NCI-H748 (cell line): ENCODE measurements around the gene SLC6A8.
"Not testable (repeated sequence)": the region's sequence is repeated elsewhere in the genome, so short reads cannot be mapped to it uniquely, and the experiment has no call there.

Experiments used
- DNase-seq: peaks from one replicate; lab custom pipeline; 2025; ENCODE audit not compliant: unreplicated experiment; lab: John Stamatoyannopoulos, UW

Gene SLC6A8

GRCh38 chrX:153705403-153706060, 17.8 kb downstream of the SLC6A8 start:
- DNase-seq: not testable (repeated sequence)

DNA sequence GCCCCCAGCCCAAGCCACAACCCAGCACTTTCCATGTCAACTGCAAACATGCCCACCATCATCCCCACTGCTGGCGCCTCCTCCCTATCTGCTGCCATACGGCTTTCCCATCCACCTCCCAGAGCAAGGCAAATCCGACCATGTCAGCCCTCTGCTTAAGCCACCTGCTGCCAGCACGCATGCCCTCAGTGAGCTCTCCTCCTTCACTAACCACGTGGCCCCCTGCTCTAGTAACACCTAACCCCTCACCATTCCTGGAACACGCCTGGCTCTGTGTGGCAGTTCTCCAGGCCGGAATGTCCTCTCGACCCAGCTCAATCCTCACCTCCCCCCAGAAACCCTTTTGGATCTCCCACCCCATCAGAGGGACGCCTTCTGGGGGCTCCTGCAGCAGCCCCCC, 19.1 kb downstream of the SLC6A8 start:
- no peak for DNase-seq

- no peak for DNase-seq
Observed at GRCh38 chrX:153707406-153707805, 19.7 kb downstream of the SLC6A8 start.

GRCh38 chrX:153708415-153708814, 20.7 kb downstream of the SLC6A8 start:
- DNase-seq: peak; percentile 28

GRCh38 chrX:153709726-153710674, 22.3 kb downstream of the SLC6A8 start:
- DNase-seq: no peak

GRCh38 chrX:153714256-153714655, 26.5 kb downstream of the SLC6A8 start:
- no peak for DNase-seq

DNA sequence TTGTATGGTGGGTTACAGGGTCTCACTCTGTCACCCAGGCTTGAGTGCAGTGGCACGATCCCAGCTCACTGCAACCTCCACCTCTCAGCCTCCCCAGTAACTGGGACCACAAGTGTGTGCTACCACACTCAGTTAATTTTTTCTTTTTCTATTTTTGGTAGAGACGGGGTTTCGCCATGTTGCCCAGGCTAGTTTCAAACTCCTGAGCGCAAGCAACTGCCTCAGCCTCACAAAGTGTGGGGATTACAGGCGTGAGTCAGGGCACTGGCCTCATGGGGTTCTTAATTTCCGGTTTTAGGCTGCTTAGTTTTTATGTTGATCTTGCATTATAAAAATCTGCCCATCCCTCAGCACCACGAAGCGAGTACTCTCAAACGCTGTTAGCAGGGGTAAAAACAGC, 29.7 kb downstream of the SLC6A8 start:
- DNase-seq: no peak

GRCh38 chrX:153719238-153719637, 31.5 kb downstream of the SLC6A8 start:
- DNase-seq: no peak

- no peak for DNase-seq
Observed at GRCh38 chrX:153719701-153720100, 32.0 kb downstream of the SLC6A8 start.

GRCh38 chrX:153722704-153723350, 35.1 kb downstream of the SLC6A8 start:
- DNase-seq: no peak

GRCh38 chrX:153723351-153724251, 35.9 kb downstream of the SLC6A8 start:
- peak; percentile 69 for DNase-seq

- peak; percentile 94 for DNase-seq
Observed at GRCh38 chrX:153724252-153725038, 36.7 kb downstream of the SLC6A8 start, which contains the start of the genes ABCD1 and BCAP31. ABCD1 (plus strand) TSS chrX:153724856; CDS start chrX:153725267, 411 bp downstream. BCAP31 (minus strand) TSS chrX:153724387; CDS start chrX:153723244, 1,143 bp downstream.

DNA sequence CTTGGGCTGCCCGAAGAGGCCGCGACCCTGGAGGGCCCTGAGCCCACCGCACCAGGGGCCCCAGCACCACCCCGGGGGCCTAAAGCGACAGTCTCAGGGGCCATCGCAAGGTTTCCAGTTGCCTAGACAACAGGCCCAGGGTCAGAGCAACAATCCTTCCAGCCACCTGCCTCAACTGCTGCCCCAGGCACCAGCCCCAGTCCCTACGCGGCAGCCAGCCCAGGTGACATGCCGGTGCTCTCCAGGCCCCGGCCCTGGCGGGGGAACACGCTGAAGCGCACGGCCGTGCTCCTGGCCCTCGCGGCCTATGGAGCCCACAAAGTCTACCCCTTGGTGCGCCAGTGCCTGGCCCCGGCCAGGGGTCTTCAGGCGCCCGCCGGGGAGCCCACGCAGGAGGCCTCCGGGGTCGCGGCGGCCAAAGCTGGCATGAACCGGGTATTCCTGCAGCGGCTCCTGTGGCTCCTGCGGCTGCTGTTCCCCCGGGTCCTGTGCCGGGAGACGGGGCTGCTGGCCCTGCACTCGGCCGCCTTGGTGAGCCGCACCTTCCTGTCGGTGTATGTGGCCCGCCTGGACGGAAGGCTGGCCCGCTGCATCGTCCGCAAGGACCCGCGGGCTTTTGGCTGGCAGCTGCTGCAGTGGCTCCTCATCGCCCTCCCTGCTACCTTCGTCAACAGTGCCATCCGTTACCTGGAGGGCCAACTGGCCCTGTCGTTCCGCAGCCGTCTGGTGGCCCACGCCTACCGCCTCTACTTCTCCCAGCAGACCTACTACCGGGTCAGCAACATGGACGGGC, 37.5 kb downstream of the SLC6A8 start:
- DNase-seq: peak; percentile 37

DNA sequence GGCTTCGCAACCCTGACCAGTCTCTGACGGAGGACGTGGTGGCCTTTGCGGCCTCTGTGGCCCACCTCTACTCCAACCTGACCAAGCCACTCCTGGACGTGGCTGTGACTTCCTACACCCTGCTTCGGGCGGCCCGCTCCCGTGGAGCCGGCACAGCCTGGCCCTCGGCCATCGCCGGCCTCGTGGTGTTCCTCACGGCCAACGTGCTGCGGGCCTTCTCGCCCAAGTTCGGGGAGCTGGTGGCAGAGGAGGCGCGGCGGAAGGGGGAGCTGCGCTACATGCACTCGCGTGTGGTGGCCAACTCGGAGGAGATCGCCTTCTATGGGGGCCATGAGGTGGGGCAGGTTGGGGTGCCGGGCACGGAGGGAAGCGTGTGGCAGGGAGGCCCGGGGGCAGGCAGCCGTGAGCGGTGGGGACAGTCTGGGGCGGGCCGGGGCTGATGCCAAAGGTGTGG, 38.1 kb downstream of the SLC6A8 start:
- DNase-seq: no peak

DNA sequence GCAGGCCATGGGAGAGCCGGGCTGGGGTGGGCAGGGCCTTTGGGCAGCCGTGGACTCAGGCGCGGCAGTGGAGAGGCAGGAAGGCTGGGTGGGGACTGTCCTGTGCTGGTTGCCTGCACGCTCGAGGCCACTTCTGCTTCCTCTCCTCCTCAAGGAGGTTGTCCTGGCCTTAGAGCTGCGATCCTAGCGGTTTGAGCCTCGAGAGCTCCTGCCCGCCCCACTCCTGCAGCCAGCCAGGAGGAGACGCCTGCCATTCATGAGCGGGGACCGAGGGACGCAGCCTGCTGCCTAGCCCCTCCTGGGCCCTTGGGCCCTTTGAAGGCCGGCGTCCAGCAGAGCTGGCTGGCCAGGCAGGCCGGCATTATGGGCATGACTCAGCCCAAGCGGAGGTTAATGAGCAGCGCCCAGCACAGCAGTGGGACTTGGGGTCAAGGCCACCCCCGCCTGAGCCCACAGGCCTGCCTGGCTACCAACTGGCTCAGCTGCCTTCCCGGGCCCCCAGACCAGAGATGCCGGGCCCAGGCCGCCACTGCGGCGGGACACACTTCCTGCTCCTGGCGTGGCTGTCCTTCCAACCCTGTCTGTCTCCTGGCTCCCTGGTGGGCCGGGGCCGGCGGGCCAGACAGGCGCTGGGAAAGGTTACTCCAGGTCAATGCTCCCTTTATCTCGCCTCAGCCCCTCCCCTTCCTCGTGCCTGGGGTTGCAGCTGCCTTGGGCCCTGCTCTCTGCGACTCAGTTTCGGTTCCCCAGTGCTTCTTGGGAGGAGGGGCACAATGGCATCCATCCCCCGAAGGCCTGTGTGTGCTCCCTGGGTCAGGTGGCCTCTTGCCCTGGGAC, 38.8 kb downstream of the SLC6A8 start:
- no peak for DNase-seq

- no peak for DNase-seq
Observed at GRCh38 chrX:153727123-153727931, 39.6 kb downstream of the SLC6A8 start.

DNA sequence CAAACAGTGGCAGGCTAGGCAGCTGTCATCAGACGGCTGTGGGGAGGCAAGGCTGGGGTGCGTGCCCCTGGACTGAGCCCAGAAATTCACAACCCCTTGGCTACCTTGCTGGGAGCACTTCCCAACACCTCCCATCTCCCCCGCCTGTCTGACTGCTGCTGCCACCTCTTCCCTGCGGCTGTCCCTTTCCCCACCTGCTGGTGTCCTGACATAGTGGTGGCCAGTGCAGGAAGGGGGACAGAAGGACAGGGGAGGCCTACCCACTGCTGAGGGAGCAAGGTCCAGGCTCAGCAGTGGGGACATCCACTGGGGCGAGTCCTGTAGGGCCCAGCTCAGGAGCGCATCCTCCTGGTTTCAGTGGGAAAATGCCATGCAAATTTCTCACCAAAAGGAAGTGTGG, 40.4 kb downstream of the SLC6A8 start:
- DNase-seq: no peak
